Pons (tissue), 1 donor: ENCODE measurements around the gene VRTN.

Experiments used
- DNase-seq: peaks from one replicate; pipeline ENCODE4 v3.0.0-alpha.2; 2016; ENCODE audit warnings: low spot score

The VRTN gene

GRCh38 chr14:74392616-74393570 is 44.6 kb downstream of the VRTN start:
- DNase-seq: no peak

GRCh38 chr14:74394549-74394948 is 46.3 kb downstream of the VRTN start:
- no peak for DNase-seq

- DNase-seq: no peak
Observed at GRCh38 chr14:74395094-74395493, 46.8 kb downstream of the VRTN start.

- DNase-seq: no peak
Observed at GRCh38 chr14:74400031-74400685, 51.9 kb downstream of the VRTN start.

- DNase-seq: no peak
Observed at GRCh38 chr14:74400919-74401503, 52.7 kb downstream of the VRTN start.

GRCh38 chr14:74401504-74402241 is 53.4 kb downstream of the VRTN start:
- DNase-seq: peak; percentile 8

GRCh38 chr14:74402401-74403251 is 54.4 kb downstream of the VRTN start:
- no peak for DNase-seq

GRCh38 chr14:74403619-74404417 is 55.5 kb downstream of the VRTN start:
- no peak for DNase-seq

GRCh38 chr14:74404435-74404834 is 56.2 kb downstream of the VRTN start:
- no peak for DNase-seq

GRCh38 chr14:74405663-74406062 is 57.4 kb downstream of the VRTN start:
- no peak for DNase-seq

GRCh38 chr14:74407021-74407800 is 58.9 kb downstream of the VRTN start:
- no peak for DNase-seq

- DNase-seq: no peak
Observed at GRCh38 chr14:74407801-74408154, 59.5 kb downstream of the VRTN start.

GRCh38 chr14:74408870-74409269 is 60.6 kb downstream of the VRTN start:
- no peak for DNase-seq

- no peak for DNase-seq
Observed at GRCh38 chr14:74409441-74409840, 61.2 kb downstream of the VRTN start.
